Tibial artery (tissue), 4 donors: ENCODE data around the gene FMO2.

ENCODE experiments used
- DNase-seq, 2 donors: peaks; one replicate each; pipeline ENCODE4 v3.0.0-alpha.2; 2019
- H3K27ac ChIP-seq, 2 donors: fragments of 200-600 bp; sonication (generic) in 1 of 2; 1 replicate in 1 of 2; 2 replicates in 1 of 2; pipeline ENCODE4 v1.5.1; 2018 to 2019; ENCODE audit warnings: mild to moderate bottlenecking in 1 of 2
- H3K27me3 ChIP-seq, 2 donors: fragments of 200-600 bp; sonication (generic) in 1 of 2; one replicate each; pipeline versions ENCODE4 v1.5.1 to v1.6.0; 2016 to 2019
- H3K36me3 ChIP-seq, 3 donors: fragments of 200-600 bp; sonication (generic) in 2 of 3; one replicate each; pipeline ENCODE4 v1.5.1; 2016 to 2019; ENCODE audit warnings: mild to moderate bottlenecking in 2 of 3
- H3K4me1 ChIP-seq, 4 donors: fragments of 200-600 bp; sonication (generic) in 2 of 4; 1 replicate in 3 of 4; 2 replicates in 1 of 4; pipeline ENCODE4 v1.5.1; 2016 to 2019
- H3K4me3 ChIP-seq, 2 donors: fragments of 200-600 bp; sonication (generic) in 1 of 2; 1 replicate in 1 of 2; 2 replicates in 1 of 2; pipeline ENCODE4 v1.5.1; 2018 to 2019; ENCODE audit warnings: mild to moderate bottlenecking in 2 of 2
- H3K9me3 ChIP-seq, 3 donors: fragments of 200-600 bp; sonication (generic) in 1 of 3; one replicate each; pipeline ENCODE4 v1.5.1; 2016 to 2019
- intact Hi-C: fragments of 100-400 bp; cut with DNase I; formaldehyde crosslinking; loops from one replicate; pipeline ENCODE4 v1.15.0; 2023; ENCODE audit warnings: low total_unique reads
- TF ChIP-seq, protein P1 (sequence below), 2 experiments: fragments of 200-600 bp in 1 of 2; fragments of 450-650 bp in 1 of 2; IDR thresholded peaks; one replicate each; pipeline ENCODE4 v1.5.1; 2017 to 2019; ENCODE audit warnings: antibody characterized with exemption in 2 of 2, mild to moderate bottlenecking in 1 of 2, moderate library complexity in 1 of 2

FMO2 gene

DNA sequence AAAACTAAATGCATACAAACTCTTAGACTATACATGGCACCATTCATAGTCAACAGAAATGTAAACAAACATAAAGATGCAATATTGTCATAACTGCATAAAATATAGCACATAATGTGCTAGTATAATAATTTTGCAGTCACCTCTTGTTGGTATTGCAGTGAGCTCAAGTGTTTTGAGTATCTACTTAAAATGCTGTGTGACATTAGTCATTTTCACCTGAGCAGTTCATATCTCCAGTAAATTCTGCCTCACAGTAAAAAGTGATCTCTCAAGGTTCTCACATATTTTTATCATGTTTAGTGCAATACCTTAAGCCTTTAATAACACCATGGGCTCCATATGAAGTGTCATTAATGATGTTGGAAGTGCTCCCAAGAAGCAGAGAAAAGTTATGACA, 29.6 kb upstream of the FMO2 start:
- TF ChIP-seq, protein P1, sequence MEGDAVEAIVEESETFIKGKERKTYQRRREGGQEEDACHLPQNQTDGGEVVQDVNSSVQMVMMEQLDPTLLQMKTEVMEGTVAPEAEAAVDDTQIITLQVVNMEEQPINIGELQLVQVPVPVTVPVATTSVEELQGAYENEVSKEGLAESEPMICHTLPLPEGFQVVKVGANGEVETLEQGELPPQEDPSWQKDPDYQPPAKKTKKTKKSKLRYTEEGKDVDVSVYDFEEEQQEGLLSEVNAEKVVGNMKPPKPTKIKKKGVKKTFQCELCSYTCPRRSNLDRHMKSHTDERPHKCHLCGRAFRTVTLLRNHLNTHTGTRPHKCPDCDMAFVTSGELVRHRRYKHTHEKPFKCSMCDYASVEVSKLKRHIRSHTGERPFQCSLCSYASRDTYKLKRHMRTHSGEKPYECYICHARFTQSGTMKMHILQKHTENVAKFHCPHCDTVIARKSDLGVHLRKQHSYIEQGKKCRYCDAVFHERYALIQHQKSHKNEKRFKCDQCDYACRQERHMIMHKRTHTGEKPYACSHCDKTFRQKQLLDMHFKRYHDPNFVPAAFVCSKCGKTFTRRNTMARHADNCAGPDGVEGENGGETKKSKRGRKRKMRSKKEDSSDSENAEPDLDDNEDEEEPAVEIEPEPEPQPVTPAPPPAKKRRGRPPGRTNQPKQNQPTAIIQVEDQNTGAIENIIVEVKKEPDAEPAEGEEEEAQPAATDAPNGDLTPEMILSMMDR (IDR thresholded peaks at IDR 0.05), result no peak
- no peak overlapping the region for H3K27ac ChIP-seq
- no peaks in the 10 kb centered on the region for H3K27me3 ChIP-seq
- H3K36me3 ChIP-seq, result no peaks in the 10 kb centered on the region
- intact Hi-C loops, result no loop called here
- no peaks in the 10 kb centered on the region for H3K9me3 ChIP-seq
- DNase-seq, result no peak
- H3K4me3 ChIP-seq, result no peak overlapping the region
- peaks cover 0 to 5% (median 3%) of the 10 kb centered on the region in 4 donors for H3K4me1 ChIP-seq

DNA sequence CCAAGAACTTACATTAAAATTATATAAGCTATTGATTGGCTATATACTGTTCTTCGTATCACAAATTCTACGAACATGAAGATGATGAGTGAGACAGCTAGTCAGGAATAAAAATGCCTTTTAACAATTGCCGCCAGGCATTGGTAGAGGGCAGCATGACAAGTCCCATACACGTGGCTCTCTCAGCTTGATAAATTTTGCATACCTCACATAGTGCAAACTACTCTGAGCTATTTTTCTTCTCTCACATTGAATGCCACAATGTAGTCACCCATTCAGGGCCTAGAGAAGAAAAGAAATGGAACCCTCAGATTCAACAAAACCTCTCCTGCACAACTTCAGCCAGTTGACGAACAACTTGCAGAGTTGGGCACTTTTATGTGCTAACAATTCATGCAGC, 27.0 kb upstream of the FMO2 start:
- H3K27me3 ChIP-seq, result no peaks in the 10 kb centered on the region
- H3K4me3 ChIP-seq, result no peak overlapping the region
- no peaks in the 10 kb centered on the region for H3K36me3 ChIP-seq
- TF ChIP-seq, protein P1 (IDR thresholded peaks at IDR 0.05), result no peak
- intact Hi-C loops, result no loop called here
- no peak for DNase-seq
- H3K4me1 ChIP-seq, result peaks cover 0 to 12% (median 11%) of the 10 kb centered on the region in 4 donors
- no peaks in the 10 kb centered on the region for H3K9me3 ChIP-seq
- no peak overlapping the region for H3K27ac ChIP-seq

DNA sequence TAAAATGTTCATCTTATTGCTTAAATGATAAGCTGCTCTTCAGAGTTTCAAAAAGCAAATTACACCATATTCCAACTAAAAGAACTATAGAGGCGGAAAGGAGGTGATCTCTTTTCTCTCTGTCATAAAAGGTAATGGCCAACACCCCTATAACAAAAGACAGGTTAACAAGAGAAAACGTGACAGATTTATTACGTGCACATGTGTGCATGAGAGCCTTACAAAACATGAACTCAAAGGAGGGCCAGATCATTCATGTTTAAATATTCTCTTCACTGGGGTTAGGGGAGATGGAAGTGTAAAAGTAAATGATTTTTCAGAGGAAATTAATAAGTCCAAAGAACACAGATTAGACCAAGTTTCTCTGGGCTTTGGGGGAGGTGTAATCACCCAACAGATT, 26.5 kb upstream of the FMO2 start:
- no peak for DNase-seq
- Histone ChIP-seq H3K27ac (no peak overlapping the region), H3K4me1 (peaks cover 0 to 12% (median 11%) of the 10 kb centered on the region in 4 donors), H3K27me3 (no peaks in the 10 kb centered on the region), H3K36me3 (no peaks in the 10 kb centered on the region), H3K9me3 (no peaks in the 10 kb centered on the region), H3K4me3 (no peak overlapping the region)
- intact Hi-C loops, result no loop called here
- TF ChIP-seq, protein P1 (IDR thresholded peaks at IDR 0.05), result no peak

DNA sequence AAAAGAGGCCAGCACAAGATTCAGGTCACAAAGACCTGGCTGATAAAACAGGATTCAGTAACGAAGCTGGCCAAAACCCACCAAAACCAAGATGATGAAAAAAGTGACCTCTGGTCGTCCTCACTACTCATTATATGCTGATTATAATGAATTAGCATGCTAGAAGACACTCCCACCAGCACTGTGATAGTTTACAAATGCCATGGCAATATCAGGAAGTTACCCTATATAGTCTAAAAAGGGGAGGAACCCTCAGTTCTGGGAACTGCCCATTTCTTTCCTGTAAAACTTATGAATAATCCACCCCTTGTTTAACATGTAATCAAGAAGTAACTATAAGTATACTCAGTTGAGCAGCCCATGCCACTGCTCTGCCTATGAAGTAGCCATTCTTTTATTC, 26.0 kb upstream of the FMO2 start:
- Histone ChIP-seq H3K9me3 (no peaks in the 10 kb centered on the region), H3K36me3 (no peaks in the 10 kb centered on the region), H3K27ac (no peak overlapping the region), H3K27me3 (no peaks in the 10 kb centered on the region), H3K4me3 (no peak overlapping the region), H3K4me1 (peaks cover 0 to 12% (median 11%) of the 10 kb centered on the region in 4 donors)
- intact Hi-C loops, result no loop called here
- TF ChIP-seq, protein P1 (IDR thresholded peaks at IDR 0.05), result no peak
- DNase-seq, result no peak

DNA sequence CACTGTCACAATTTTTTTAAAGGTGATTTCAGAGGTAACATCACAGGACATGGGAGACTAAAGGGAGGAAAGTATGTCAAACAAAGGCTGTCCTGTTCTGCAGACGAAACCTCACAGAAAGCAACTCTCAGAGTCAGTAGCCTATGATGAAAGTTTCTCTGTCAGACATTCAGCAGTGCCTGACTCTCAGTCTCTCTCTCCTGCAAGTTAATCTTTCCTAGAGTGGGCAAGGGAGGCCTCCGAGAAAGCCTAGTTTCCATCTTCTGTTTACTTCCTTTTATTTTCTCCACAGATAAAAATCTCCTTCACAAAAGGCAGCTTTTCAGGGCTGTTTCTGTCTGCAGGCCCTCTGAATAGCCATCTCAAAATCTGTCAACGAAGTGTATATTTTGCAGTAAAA, 24.9 kb upstream of the FMO2 start:
- intact Hi-C loops, result loop anchor here (2.0 kb wide), 1 partner anchor 45 kb away; no protein-coding TSS in a partner anchor
- no peak for DNase-seq
- Histone ChIP-seq H3K27ac (peak overlapping the region; percentile 40 to 56), H3K4me1 (peaks cover 0 to 12% (median 11%) of the 10 kb centered on the region in 4 donors), H3K36me3 (no peaks in the 10 kb centered on the region), H3K4me3 (no peak overlapping the region), H3K9me3 (no peaks in the 10 kb centered on the region), H3K27me3 (no peaks in the 10 kb centered on the region)
- TF ChIP-seq, protein P1 (IDR thresholded peaks at IDR 0.05), result no peak
